Endothelial cell of umbilical vein (primary cell): Measurements from ENCODE around the gene CAMKK2.

ENCODE experiments used
- CTCF ChIP-seq, 2 donors: IDR thresholded peaks; 1 replicate in 1 of 2; 2 replicates in 1 of 2; pipeline ENCODE4 v1.5.1; 2011; ENCODE audit warnings: low read length in 2 of 2, mild to moderate bottlenecking in 2 of 2, moderate library complexity in 2 of 2, control low read depth in 1 of 2, inconsistent platforms in 1 of 2, low read depth in 1 of 2; ENCODE audit not compliant: insufficient read depth in 1 of 2; ENCODE audit errors: extremely low read depth in 1 of 2
- EZH2 ChIP-seq: IDR thresholded peaks from 2 replicates; pipeline ENCODE4 v1.6.1; 2012; ENCODE audit warnings: borderline replicate concordance, low read depth, mild to moderate bottlenecking, moderate library complexity, low read length, inconsistent platforms; ENCODE audit not compliant: severe bottlenecking
- GATA2 ChIP-seq: IDR thresholded peaks from 2 replicates; pipeline ENCODE4 v1.7.0; 2011; ENCODE audit warnings: low read depth, mild to moderate bottlenecking, moderate library complexity, mixed read lengths, low read length; ENCODE audit not compliant: insufficient read length, insufficient read depth

- TF ChIP-seq CTCF (IDR thresholded peaks at IDR 0.05; ENCODE audit: extremely low read depth in 1 of 2, insufficient read depth in 1 of 2, low read depth in 1 of 2, low read length in 2 of 2) = no peak
- TF ChIP-seq EZH2 = no peak
- TF ChIP-seq GATA2 = no peak
Observed at GRCh38 chr12:121282072-121282742, 14.3 kb downstream of the CAMKK2 start.
